Panc1 (cell line): ENCODE data around the gene DLX3. TPM values are rescaled to one million over a fixed set of nuclear protein-coding genes. Genes with fewer than 3 reads are reported as not detected.

Source experiments
- ATAC-seq: fragments of 200-7000 bp; cut with Tn5 transposase; 2 replicates; pipeline ENCODE4 v1.9.1; 2020; ENCODE audit warnings: mild to moderate bottlenecking, moderate library complexity
- BruUV-seq: library from RNA; stranded (reverse); fragments of 400-500 nt; replicated peaks from 2 replicates; lab custom pipeline; 2021; lab: Mats Ljungman, UMichigan
- CTCF ChIA-PET: fragments of 300-600 bp; sonication (Branson Sonifier 250); formaldehyde crosslinking; loops from one replicate; lab custom pipeline; 2022; ENCODE audit warnings: antibody characterized with exemption; lab: Charles Lee
- POLR2A ChIA-PET: fragments of 300-600 bp; sonication (Branson Sonifier 250); formaldehyde crosslinking; loops from one replicate; lab custom pipeline; 2022; ENCODE audit warnings: antibody characterized with exemption; lab: Charles Lee
- DNase-seq: peaks from one replicate; pipeline ENCODE4 v3.0.0-alpha.2; 2010; ENCODE audit warnings: low read depth, low spot score
- H3K27ac ChIP-seq: 2 replicates; pipeline ENCODE4 v1.5.1; 2011; ENCODE audit warnings: mild to moderate bottlenecking, low read length, inconsistent platforms
- H3K27me3 ChIP-seq: fragments of 200-500 bp; sonication (Bioruptor generic); 2 replicates; pipeline ENCODE4 v1.6.0; 2014; ENCODE audit warnings: low read length, inconsistent platforms; ENCODE audit not compliant: control insufficient read depth, insufficient read depth
- H3K36me3 ChIP-seq: fragments of 200-500 bp; sonication (Bioruptor generic); 2 replicates; pipeline ENCODE4 v1.5.1; 2014; ENCODE audit warnings: inconsistent platforms, mild to moderate bottlenecking, low read length, moderate library complexity; ENCODE audit not compliant: control insufficient read depth, insufficient read depth
- H3K4me1 ChIP-seq: 2 replicates; pipeline ENCODE4 v1.5.1; 2011; ENCODE audit warnings: inconsistent platforms, mild to moderate bottlenecking, low read length, moderate library complexity; ENCODE audit not compliant: control insufficient read depth, insufficient read depth
- H3K4me3 ChIP-seq, 2 experiments: 2 replicates each; pipeline ENCODE4 v1.5.1; 2011 to 2012; ENCODE audit warnings: low read depth in 2 of 2, low read length in 2 of 2, mild to moderate bottlenecking in 2 of 2, inconsistent platforms in 1 of 2, moderate library complexity in 1 of 2
- H3K9me3 ChIP-seq: fragments of 200-500 bp; sonication (Bioruptor generic); 2 replicates; pipeline ENCODE4 v1.5.1; 2014; ENCODE audit warnings: low read depth, mild to moderate bottlenecking, inconsistent platforms, low read length, moderate library complexity; ENCODE audit not compliant: control insufficient read depth, insufficient read depth
- POLR2AphosphoS5 ChIP-seq: IDR thresholded peaks from 2 replicates; pipeline ENCODE4 v1.6.1; 2012; ENCODE audit warnings: mild to moderate bottlenecking, low read depth, low read length, moderate library complexity
- SIN3A ChIP-seq: IDR thresholded peaks from 2 replicates; pipeline ENCODE4 v1.6.1; 2012; ENCODE audit warnings: low read depth, mild to moderate bottlenecking, low read length, moderate library complexity, borderline replicate concordance; ENCODE audit not compliant: insufficient read depth
- TCF7L2 ChIP-seq: IDR thresholded peaks from 2 replicates; pipeline ENCODE4 v1.6.1; 2011; ENCODE audit warnings: mild to moderate bottlenecking, low read depth, low read length, inconsistent platforms
- in situ Hi-C: cut with HindIII; loops from 2 replicates; pipeline ENCODE4 v1.10.0; 2016; ENCODE audit warnings: low sequenced_read_pairs, low pct_unique_long_range_greater_than_20kb
- intact Hi-C: fragments of 100-400 bp; cut with micrococcal nuclease; formaldehyde crosslinking; loops from one replicate; pipeline ENCODE4 v1.10.0; 2022; ENCODE audit not compliant: unreplicated experiment
- total RNA-seq: library from RNA; stranded (reverse); gene quantifications from one replicate; pipeline ENCODE4 v1.2.1, GENCODE V29; 2021; ENCODE audit not compliant: unreplicated experiment
- TF ChIP-seq, protein P1 (sequence below), 2 experiments: IDR thresholded peaks; 2 replicates each; pipeline ENCODE4 v1.6.1; 2011 to 2012; ENCODE audit warnings: low read depth in 2 of 2, control low read depth in 1 of 2, low read length in 1 of 2, mild to moderate bottlenecking in 1 of 2, moderate library complexity in 1 of 2; ENCODE audit not compliant: insufficient read depth in 1 of 2
- TF ChIP-seq, protein P2 (sequence below): fragments of 450-650 bp; IDR thresholded peaks from 2 replicates; pipeline ENCODE4 v1.5.1; 2017; ENCODE audit warnings: mild to moderate bottlenecking

The DLX3 gene
- total RNA-seq, 1 experiment from 2014 or later = 2.9 TPM

DNA sequence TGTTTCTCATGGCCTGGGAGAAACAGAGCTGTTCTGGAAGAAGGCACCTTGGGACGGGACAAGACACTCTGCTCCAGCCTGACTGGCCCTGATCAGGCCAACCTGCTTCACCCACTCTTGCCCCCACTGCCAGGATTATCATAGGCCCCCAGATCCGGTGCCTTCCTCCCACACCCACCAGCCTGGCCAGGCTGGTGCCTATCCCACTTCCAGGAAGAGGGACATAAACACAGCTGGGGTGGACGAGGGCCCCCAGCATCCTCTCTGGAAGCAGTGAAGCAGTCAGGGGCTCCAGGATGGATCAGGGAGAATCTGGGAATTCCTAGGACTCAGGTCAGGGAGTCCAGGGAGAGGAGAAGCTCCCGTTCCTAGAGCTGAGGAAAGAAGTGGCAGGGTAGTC is 44.0 kb upstream of the DLX3 start:
- no peaks in the 10 kb centered on the region for H3K9me3 ChIP-seq
- no peak for ATAC-seq
- peaks cover 39% of the 10 kb centered on the region for H3K4me1 ChIP-seq
- no peak overlapping the region for H3K4me3 ChIP-seq
- ChIA-PET CTCF (no interaction called here), POLR2A (no interaction called here)
- in situ Hi-C loops (no loop called here), intact Hi-C loops (no loop called here)
- H3K27me3 ChIP-seq = no peaks in the 10 kb centered on the region
- no peaks in the 10 kb centered on the region for H3K36me3 ChIP-seq
- no TSS peak for BruUV-seq
- TF ChIP-seq TCF7L2 (no peak), SIN3A (no peak), POLR2AphosphoS5 (no peak)
- TF ChIP-seq, protein P1, sequence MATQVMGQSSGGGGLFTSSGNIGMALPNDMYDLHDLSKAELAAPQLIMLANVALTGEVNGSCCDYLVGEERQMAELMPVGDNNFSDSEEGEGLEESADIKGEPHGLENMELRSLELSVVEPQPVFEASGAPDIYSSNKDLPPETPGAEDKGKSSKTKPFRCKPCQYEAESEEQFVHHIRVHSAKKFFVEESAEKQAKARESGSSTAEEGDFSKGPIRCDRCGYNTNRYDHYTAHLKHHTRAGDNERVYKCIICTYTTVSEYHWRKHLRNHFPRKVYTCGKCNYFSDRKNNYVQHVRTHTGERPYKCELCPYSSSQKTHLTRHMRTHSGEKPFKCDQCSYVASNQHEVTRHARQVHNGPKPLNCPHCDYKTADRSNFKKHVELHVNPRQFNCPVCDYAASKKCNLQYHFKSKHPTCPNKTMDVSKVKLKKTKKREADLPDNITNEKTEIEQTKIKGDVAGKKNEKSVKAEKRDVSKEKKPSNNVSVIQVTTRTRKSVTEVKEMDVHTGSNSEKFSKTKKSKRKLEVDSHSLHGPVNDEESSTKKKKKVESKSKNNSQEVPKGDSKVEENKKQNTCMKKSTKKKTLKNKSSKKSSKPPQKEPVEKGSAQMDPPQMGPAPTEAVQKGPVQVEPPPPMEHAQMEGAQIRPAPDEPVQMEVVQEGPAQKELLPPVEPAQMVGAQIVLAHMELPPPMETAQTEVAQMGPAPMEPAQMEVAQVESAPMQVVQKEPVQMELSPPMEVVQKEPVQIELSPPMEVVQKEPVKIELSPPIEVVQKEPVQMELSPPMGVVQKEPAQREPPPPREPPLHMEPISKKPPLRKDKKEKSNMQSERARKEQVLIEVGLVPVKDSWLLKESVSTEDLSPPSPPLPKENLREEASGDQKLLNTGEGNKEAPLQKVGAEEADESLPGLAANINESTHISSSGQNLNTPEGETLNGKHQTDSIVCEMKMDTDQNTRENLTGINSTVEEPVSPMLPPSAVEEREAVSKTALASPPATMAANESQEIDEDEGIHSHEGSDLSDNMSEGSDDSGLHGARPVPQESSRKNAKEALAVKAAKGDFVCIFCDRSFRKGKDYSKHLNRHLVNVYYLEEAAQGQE (IDR thresholded peaks at IDR 0.05; ENCODE audit: insufficient read depth in 1 of 2, low read depth in 2 of 2, low read length in 1 of 2) = no peak
- TF ChIP-seq, protein P2, sequence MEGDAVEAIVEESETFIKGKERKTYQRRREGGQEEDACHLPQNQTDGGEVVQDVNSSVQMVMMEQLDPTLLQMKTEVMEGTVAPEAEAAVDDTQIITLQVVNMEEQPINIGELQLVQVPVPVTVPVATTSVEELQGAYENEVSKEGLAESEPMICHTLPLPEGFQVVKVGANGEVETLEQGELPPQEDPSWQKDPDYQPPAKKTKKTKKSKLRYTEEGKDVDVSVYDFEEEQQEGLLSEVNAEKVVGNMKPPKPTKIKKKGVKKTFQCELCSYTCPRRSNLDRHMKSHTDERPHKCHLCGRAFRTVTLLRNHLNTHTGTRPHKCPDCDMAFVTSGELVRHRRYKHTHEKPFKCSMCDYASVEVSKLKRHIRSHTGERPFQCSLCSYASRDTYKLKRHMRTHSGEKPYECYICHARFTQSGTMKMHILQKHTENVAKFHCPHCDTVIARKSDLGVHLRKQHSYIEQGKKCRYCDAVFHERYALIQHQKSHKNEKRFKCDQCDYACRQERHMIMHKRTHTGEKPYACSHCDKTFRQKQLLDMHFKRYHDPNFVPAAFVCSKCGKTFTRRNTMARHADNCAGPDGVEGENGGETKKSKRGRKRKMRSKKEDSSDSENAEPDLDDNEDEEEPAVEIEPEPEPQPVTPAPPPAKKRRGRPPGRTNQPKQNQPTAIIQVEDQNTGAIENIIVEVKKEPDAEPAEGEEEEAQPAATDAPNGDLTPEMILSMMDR = no peak
- DNase-seq = no peak
- H3K27ac ChIP-seq = no peak overlapping the region

GRCh38 chr17:50037321-50038107 is 42.5 kb upstream of the DLX3 start:
- CTCF ChIA-PET = interaction anchor here (0.6 kb wide), 1 partner anchor 9 kb away, joined by 5 read pairs; no protein-coding TSS in a partner anchor
- in situ Hi-C loops = no loop called here
- peak; percentile 84 for ATAC-seq

More at GRCh38 chr17:50037321-50038107, 42.5 kb upstream of the DLX3 start:
- Histone ChIP-seq H3K9me3 (no peaks in the 10 kb centered on the region), H3K4me1 (peaks cover 36% of the 10 kb centered on the region), H3K36me3 (no peaks in the 10 kb centered on the region), H3K27ac (peak overlapping the region; percentile 65), H3K27me3 (no peaks in the 10 kb centered on the region), H3K4me3 (no peak overlapping the region)
- no peak for DNase-seq
- intact Hi-C loops = no loop called here
- POLR2A ChIA-PET = no interaction called here
- TF ChIP-seq POLR2AphosphoS5 (no peak), SIN3A (no peak), TCF7L2 (no peak)
- TF ChIP-seq, protein P2 = no peak
- TF ChIP-seq, protein P1 (IDR thresholded peaks at IDR 0.05; ENCODE audit: insufficient read depth in 1 of 2, low read depth in 2 of 2, low read length in 1 of 2) = no peak
- BruUV-seq = no TSS peak
